ENCODE results near the gene PILRB.
"Not testable (repeated sequence)": the region's sequence is repeated elsewhere in the genome, so short reads cannot be mapped to it uniquely, and the experiment has no call there.

PILRB gene

GRCh38 chr7:100358027-100358856 is at the start of gene PILRB:
PILRB (plus strand) TSS chr7:100358117; CDS start chr7:100358303, 186 bp downstream.
- no peak for DNase-seq (ENCODE audit: low read depth)

GRCh38 chr7:100318329-100318728 is 39.6 kb upstream of the PILRB start:
- DNase-seq (ENCODE audit: low read depth) = not testable (repeated sequence)

GRCh38 chr7:100321648-100322047 is 36.3 kb upstream of the PILRB start:
- DNase-seq (ENCODE audit: low read depth) = not testable (repeated sequence)

- DNase-seq (ENCODE audit: low read depth) = not testable (repeated sequence)
Observed at GRCh38 chr7:100324194-100324593, 33.7 kb upstream of the PILRB start.

- not testable (repeated sequence) for DNase-seq (ENCODE audit: low read depth)
Observed at GRCh38 chr7:100325671-100326070, 32.2 kb upstream of the PILRB start.

- DNase-seq (ENCODE audit: low read depth) = not testable (repeated sequence)
Observed at GRCh38 chr7:100326914-100327313, 31.0 kb upstream of the PILRB start.

GRCh38 chr7:100335566-100336466 is 22.1 kb upstream of the PILRB start:
- peak; percentile 81 for DNase-seq (ENCODE audit: low read depth)

- not testable (repeated sequence) for DNase-seq (ENCODE audit: low read depth)
Observed at GRCh38 chr7:100338083-100338696, 19.7 kb upstream of the PILRB start.

GRCh38 chr7:100341286-100341685 is 16.6 kb upstream of the PILRB start:
- DNase-seq (ENCODE audit: low read depth) = not testable (repeated sequence)

- no peak for DNase-seq (ENCODE audit: low read depth)
Observed at GRCh38 chr7:100342765-100343164, 15.2 kb upstream of the PILRB start.

GRCh38 chr7:100344124-100344559 is 13.8 kb upstream of the PILRB start:
- not testable (repeated sequence) for DNase-seq (ENCODE audit: low read depth)

- peak; percentile 57 for DNase-seq (ENCODE audit: low read depth)
Observed at GRCh38 chr7:100344560-100345287, 13.2 kb upstream of the PILRB start.

GRCh38 chr7:100345288-100345672 is 12.6 kb upstream of the PILRB start:
- peak; percentile 59 for DNase-seq (ENCODE audit: low read depth)

- DNase-seq (ENCODE audit: low read depth) = no peak
Observed at GRCh38 chr7:100346921-100347320, 11.0 kb upstream of the PILRB start.

- no peak for DNase-seq (ENCODE audit: low read depth)
Observed at GRCh38 chr7:100348805-100349204, 9.1 kb upstream of the PILRB start.

- DNase-seq (ENCODE audit: low read depth) = no peak
Observed at GRCh38 chr7:100349757-100350156, 8.2 kb upstream of the PILRB start.

- no peak for DNase-seq (ENCODE audit: low read depth)
Observed at GRCh38 chr7:100351657-100352058, 6.3 kb upstream of the PILRB start.

GRCh38 chr7:100352230-100352781 is 5.6 kb upstream of the PILRB start:
- DNase-seq (ENCODE audit: low read depth) = not testable (repeated sequence)

GRCh38 chr7:100352984-100353684 is 4.8 kb upstream of the PILRB start:
- DNase-seq (ENCODE audit: low read depth) = no peak

GRCh38 chr7:100353685-100354330 is 4.1 kb upstream of the PILRB start:
- peak; percentile 23 for DNase-seq (ENCODE audit: low read depth)
